MM.1S (cell line): ENCODE data around the gene GPATCH2.

ENCODE experiments used
- DNase-seq: peaks from one replicate; pipeline ENCODE4 v3.0.0-alpha.2; 2015
- H2AFZ ChIP-seq: fragments of 300-600 bp; sonication (generic); 2 replicates; pipeline ENCODE4 v1.6.0; 2016; ENCODE audit warnings: antibody characterized with exemption, low read length
- H3F3A ChIP-seq: fragments of 300-600 bp; sonication (generic); 2 replicates; pipeline ENCODE4 v1.6.1; 2016; ENCODE audit warnings: mild to moderate bottlenecking, antibody characterized with exemption, low read length, moderate library complexity, mixed read lengths; ENCODE audit not compliant: insufficient read depth
- H3K27ac ChIP-seq: fragments of 300-600 bp; sonication (generic); 2 replicates; pipeline ENCODE4 v1.5.1; 2016; ENCODE audit warnings: mild to moderate bottlenecking, low read length
- H3K27me3 ChIP-seq: fragments of 300-600 bp; sonication (generic); replicated peaks from 2 replicates; pipeline ENCODE4 v1.6.0; 2016; ENCODE audit warnings: low read length; ENCODE audit not compliant: insufficient read depth
- H3K36me3 ChIP-seq: fragments of 300-600 bp; sonication (generic); replicated peaks from 2 replicates; pipeline ENCODE4 v1.6.1; 2016; ENCODE audit warnings: mild to moderate bottlenecking, low read length, mixed read lengths; ENCODE audit not compliant: insufficient read depth
- H3K4me1 ChIP-seq: fragments of 300-600 bp; sonication (generic); 2 replicates; pipeline ENCODE4 v1.6.1; 2016; ENCODE audit warnings: low read length, mixed read lengths
- H3K4me2 ChIP-seq: fragments of 300-600 bp; sonication (generic); 2 replicates; pipeline ENCODE4 v1.6.0; 2016; ENCODE audit warnings: low read depth, low read length
- H3K4me3 ChIP-seq: fragments of 300-600 bp; sonication (generic); 2 replicates; pipeline ENCODE4 v1.5.1; 2016; ENCODE audit warnings: low read length, mixed read lengths
- H3K79me2 ChIP-seq: fragments of 300-600 bp; sonication (generic); 2 replicates; pipeline ENCODE4 v1.6.1; 2016; ENCODE audit warnings: mixed run types, low read length, mixed read lengths
- H3K9ac ChIP-seq: fragments of 300-600 bp; sonication (generic); 2 replicates; pipeline ENCODE4 v1.6.1; 2016; ENCODE audit warnings: low read length, mixed read lengths
- H3K9me2 ChIP-seq: fragments of 300-600 bp; sonication (generic); replicated peaks from 2 replicates; pipeline ENCODE4 v1.6.1; 2016; ENCODE audit warnings: mild to moderate bottlenecking, low read length, mixed read lengths; ENCODE audit not compliant: insufficient read depth
- H3K9me3 ChIP-seq: fragments of 300-600 bp; sonication (generic); replicated peaks from 2 replicates; pipeline ENCODE4 v1.6.1; 2016; ENCODE audit warnings: mild to moderate bottlenecking, low read length, mixed read lengths; ENCODE audit not compliant: insufficient read depth
- H4K20me1 ChIP-seq: fragments of 300-600 bp; sonication (generic); 2 replicates; pipeline ENCODE4 v1.6.1; 2016; ENCODE audit warnings: mild to moderate bottlenecking, low read length, moderate library complexity, mixed read lengths; ENCODE audit not compliant: insufficient read depth
- EZH2 ChIP-seq: fragments of 300-600 bp; sonication (generic); optimal IDR thresholded peaks from 2 replicates; pipeline ENCODE3; 2017; ENCODE audit warnings: low read depth, mild to moderate bottlenecking, antibody characterized with exemption, low read length, mixed read lengths
- EZH2phosphoT487 ChIP-seq: fragments of 300-600 bp; sonication (generic); IDR thresholded peaks from 2 replicates; pipeline ENCODE4 v1.6.1; 2018; ENCODE audit warnings: antibody characterized with exemption, low read length
- TF ChIP-seq, protein P1 (sequence below): fragments of 300-600 bp; sonication (generic); IDR thresholded peaks from 2 replicates; pipeline ENCODE4 v1.5.1; 2016; ENCODE audit warnings: antibody characterized with exemption, low read length, mixed read lengths

GPATCH2 gene

DNA sequence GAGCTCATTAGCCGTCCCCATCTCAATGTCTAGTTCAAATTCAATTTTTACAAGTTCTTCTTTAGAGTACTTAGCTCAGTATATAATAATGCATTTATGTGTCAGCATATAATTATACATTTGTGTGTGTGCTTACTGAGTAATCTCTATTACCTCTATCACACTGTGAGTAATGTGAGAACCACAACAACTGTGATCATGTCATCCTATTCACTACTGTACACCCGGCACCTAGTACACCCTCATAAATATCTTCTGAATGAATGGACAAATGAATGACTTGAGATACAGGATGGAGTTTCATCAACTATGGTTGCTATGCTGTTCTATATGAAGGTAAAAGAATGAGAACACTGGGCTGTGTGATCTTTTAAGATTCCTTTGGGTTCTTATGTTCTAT is 124.0 kb downstream of the GPATCH2 start:
- Histone ChIP-seq H3K4me2 (no peak overlapping the region), H2AFZ (no peak overlapping the region), H3K9ac (no peak overlapping the region), H3F3A (no peaks in the 10 kb centered on the region), H3K27me3 (no peaks in the 10 kb centered on the region), H3K79me2 (no peaks in the 10 kb centered on the region), H3K4me1 (no peaks in the 10 kb centered on the region), H3K9me2 (no peaks in the 10 kb centered on the region), H3K36me3 (no peaks in the 10 kb centered on the region), H3K27ac (no peak overlapping the region), H3K9me3 (no peaks in the 10 kb centered on the region), H4K20me1 (no peaks in the 10 kb centered on the region), H3K4me3 (no peak overlapping the region)
- TF ChIP-seq EZH2phosphoT487 (no peak), EZH2 (no peak)
- TF ChIP-seq, protein P1, sequence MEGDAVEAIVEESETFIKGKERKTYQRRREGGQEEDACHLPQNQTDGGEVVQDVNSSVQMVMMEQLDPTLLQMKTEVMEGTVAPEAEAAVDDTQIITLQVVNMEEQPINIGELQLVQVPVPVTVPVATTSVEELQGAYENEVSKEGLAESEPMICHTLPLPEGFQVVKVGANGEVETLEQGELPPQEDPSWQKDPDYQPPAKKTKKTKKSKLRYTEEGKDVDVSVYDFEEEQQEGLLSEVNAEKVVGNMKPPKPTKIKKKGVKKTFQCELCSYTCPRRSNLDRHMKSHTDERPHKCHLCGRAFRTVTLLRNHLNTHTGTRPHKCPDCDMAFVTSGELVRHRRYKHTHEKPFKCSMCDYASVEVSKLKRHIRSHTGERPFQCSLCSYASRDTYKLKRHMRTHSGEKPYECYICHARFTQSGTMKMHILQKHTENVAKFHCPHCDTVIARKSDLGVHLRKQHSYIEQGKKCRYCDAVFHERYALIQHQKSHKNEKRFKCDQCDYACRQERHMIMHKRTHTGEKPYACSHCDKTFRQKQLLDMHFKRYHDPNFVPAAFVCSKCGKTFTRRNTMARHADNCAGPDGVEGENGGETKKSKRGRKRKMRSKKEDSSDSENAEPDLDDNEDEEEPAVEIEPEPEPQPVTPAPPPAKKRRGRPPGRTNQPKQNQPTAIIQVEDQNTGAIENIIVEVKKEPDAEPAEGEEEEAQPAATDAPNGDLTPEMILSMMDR = no peak
- DNase-seq = no peak

DNA sequence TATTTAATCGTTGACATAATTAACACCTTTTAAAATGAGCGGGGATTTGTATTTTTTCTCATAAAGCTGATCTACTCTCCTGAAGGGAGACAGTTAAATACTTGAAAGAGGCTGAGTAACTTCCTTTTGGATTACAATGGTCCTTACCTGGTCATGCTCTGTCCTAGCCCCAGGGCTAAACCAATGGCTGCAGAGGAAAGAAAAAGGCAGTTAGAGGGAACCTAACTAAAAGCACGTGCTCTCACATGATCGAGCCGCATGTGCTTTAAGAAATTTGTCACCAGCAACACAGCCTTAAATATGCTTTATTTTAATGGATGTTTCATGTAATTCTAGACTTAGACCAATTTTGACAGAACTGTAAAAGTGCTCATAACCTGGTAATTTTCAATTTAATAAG is 132.7 kb downstream of the GPATCH2 start:
- Histone ChIP-seq H3K4me1 (no peaks in the 10 kb centered on the region), H3K9me3 (no peaks in the 10 kb centered on the region), H3K79me2 (no peaks in the 10 kb centered on the region), H3K4me2 (no peak overlapping the region), H2AFZ (no peak overlapping the region), H3K4me3 (no peak overlapping the region), H3F3A (no peaks in the 10 kb centered on the region), H3K9me2 (no peaks in the 10 kb centered on the region), H3K36me3 (no peaks in the 10 kb centered on the region), H3K27ac (no peak overlapping the region), H3K27me3 (no peaks in the 10 kb centered on the region), H3K9ac (no peak overlapping the region), H4K20me1 (no peaks in the 10 kb centered on the region)
- DNase-seq = no peak
- no peak for TF ChIP-seq EZH2phosphoT487
- TF ChIP-seq, protein P1 = no peak
- TF ChIP-seq EZH2 = no peak

DNA sequence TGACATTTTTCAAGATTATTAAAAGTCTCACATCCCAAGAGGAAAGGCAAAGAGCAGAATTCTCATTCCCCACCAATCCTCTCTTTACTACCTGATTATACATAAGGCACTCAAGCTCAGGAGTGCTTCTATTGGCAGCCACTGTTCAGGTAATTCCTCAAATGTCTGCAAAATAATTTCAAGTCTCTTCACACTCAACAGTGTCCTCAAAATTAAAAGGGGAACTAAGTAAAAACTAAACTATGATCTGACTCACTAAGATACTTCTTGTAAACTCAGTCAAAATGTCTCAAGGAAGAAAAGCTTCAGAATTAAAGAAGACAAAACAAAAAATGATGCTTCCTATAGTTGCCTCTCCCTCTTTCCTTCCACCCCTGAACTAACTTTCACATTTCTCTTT is 135.6 kb downstream of the GPATCH2 start:
- Histone ChIP-seq H2AFZ (no peak overlapping the region), H3K79me2 (no peaks in the 10 kb centered on the region), H3K4me1 (no peaks in the 10 kb centered on the region), H3K9me2 (no peaks in the 10 kb centered on the region), H3K9ac (no peak overlapping the region), H4K20me1 (no peaks in the 10 kb centered on the region), H3K36me3 (no peaks in the 10 kb centered on the region), H3K27me3 (no peaks in the 10 kb centered on the region), H3K27ac (no peak overlapping the region), H3K4me3 (no peak overlapping the region), H3K4me2 (no peak overlapping the region), H3F3A (no peaks in the 10 kb centered on the region), H3K9me3 (no peaks in the 10 kb centered on the region)
- TF ChIP-seq EZH2phosphoT487 (no peak), EZH2 (no peak)
- TF ChIP-seq, protein P1 = no peak
- no peak for DNase-seq
